ENCODE measurements around the gene ZNF77. TPM values are rescaled to one million over a fixed set of nuclear protein-coding genes. Genes with fewer than 3 reads are reported as not detected.

Gene ZNF77
- total RNA-seq, 4 donors from 2014 or later, result 2.2 to 4.5 (median 3.3) TPM

GRCh38 chr19:2963122-2963521 lies 18.4 kb upstream of the ZNF77 start:
- 93 to 96% methylated on average over 5 of the region's 5 CpGs for WGBS, 2 donors
- Histone ChIP-seq H3K27me3 (no peaks in the 10 kb centered on the region), H3K36me3 (no peaks in the 10 kb centered on the region), H3K4me1 (peaks cover 0 to 11% (median 0%) of the 10 kb centered on the region in 4 donors), H3K27ac (no peak overlapping the region), H3K9me3 (no peaks in the 10 kb centered on the region), H3K4me3 (no peak overlapping the region)
- DNase-seq (ENCODE audit: low spot score in 2 of 2), result no peak
- TF ChIP-seq EP300 (IDR thresholded peaks at IDR 0.05) (no peak), POLR2A (IDR thresholded peaks at IDR 0.05) (no peak), CTCF (IDR thresholded peaks at IDR 0.05) (no peak)

- H3K27ac ChIP-seq, result peak overlapping the region in 1 of 4 donors; percentile 36
- H3K27me3 ChIP-seq, result no peaks in the 10 kb centered on the region
- H3K4me1 ChIP-seq, result peaks cover 0 to 10% (median 0%) of the 10 kb centered on the region in 4 donors
- no peaks in the 10 kb centered on the region for H3K36me3 ChIP-seq
- peak in 1 of 2 donors; percentile 95 for DNase-seq (ENCODE audit: low spot score in 2 of 2)
- H3K4me3 ChIP-seq, result peak overlapping the region in 1 of 4 donors; percentile 22
- TF ChIP-seq CTCF (IDR thresholded peaks at IDR 0.05) (peak; percentile 66 to 94 (median 70)), POLR2A (IDR thresholded peaks at IDR 0.05) (no peak), EP300 (IDR thresholded peaks at IDR 0.05) (peak in 1 of 2 donors; percentile 66)
- H3K9me3 ChIP-seq, result no peaks in the 10 kb centered on the region
- WGBS, 2 donors, result 31 to 36% methylated on average over 17 of the region's 17 CpGs
Measured at GRCh38 chr19:2962018-2962670, 17.4 kb upstream of the ZNF77 start.

GRCh38 chr19:2960120-2960519 lies 15.3 kb upstream of the ZNF77 start:
- Histone ChIP-seq H3K36me3 (no peaks in the 10 kb centered on the region), H3K4me3 (no peak overlapping the region), H3K4me1 (peaks cover 0 to 10% (median 0%) of the 10 kb centered on the region in 4 donors), H3K27me3 (no peaks in the 10 kb centered on the region), H3K27ac (no peak overlapping the region), H3K9me3 (no peaks in the 10 kb centered on the region)
- WGBS, 2 donors, result 77 to 82% methylated on average over 12 of the region's 12 CpGs
- TF ChIP-seq EP300 (IDR thresholded peaks at IDR 0.05), result no peak
- TF ChIP-seq CTCF (IDR thresholded peaks at IDR 0.05), result no peak
- no peak for TF ChIP-seq POLR2A (IDR thresholded peaks at IDR 0.05)
- no peak for DNase-seq (ENCODE audit: low spot score in 2 of 2)

- TF ChIP-seq EP300 (IDR thresholded peaks at IDR 0.05) (no peak), POLR2A (IDR thresholded peaks at IDR 0.05) (no peak), CTCF (IDR thresholded peaks at IDR 0.05) (no peak)
- 90 to 93% methylated on average over 5 of the region's 5 CpGs for WGBS, 2 donors
- Histone ChIP-seq H3K4me3 (no peak overlapping the region), H3K4me1 (peaks cover 0 to 5% (median 0%) of the 10 kb centered on the region in 4 donors), H3K9me3 (no peaks in the 10 kb centered on the region), H3K27ac (no peak overlapping the region), H3K27me3 (no peaks in the 10 kb centered on the region), H3K36me3 (no peaks in the 10 kb centered on the region)
- DNase-seq (ENCODE audit: low spot score in 2 of 2), result no peak
Measured at GRCh38 chr19:2957160-2957559, 12.4 kb upstream of the ZNF77 start.

DNA sequence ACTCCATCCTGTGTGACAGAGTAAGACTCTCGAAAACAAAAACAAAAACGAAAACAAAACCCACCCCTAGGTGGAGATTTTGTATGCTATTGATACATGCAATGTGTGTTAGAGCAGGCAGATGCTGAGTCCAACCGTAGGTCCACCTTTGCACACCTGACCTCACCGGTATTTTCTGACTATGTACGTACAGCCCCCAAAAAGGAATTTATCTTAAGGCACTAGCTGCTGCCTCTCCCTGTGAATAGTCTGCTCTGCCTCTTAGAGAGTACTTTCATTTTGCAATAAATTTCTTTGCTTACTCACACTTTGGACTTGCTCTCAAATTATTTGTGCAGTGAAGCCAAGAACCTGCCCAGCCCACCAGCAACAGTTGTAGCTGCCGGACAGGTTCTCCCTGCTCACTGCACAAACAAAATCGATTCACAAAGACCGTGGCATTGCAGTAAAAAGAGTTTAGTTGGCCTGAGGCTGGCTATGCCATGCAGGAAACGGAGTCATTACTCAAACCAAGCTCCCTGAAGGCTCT lies 8.2 kb upstream of the ZNF77 start:
- H3K27me3 ChIP-seq, result no peaks in the 10 kb centered on the region
- TF ChIP-seq CTCF (IDR thresholded peaks at IDR 0.05) (no peak), EP300 (IDR thresholded peaks at IDR 0.05) (no peak), POLR2A (IDR thresholded peaks at IDR 0.05) (no peak)
- WGBS, 2 donors, result 56 to 63% methylated on average over 9 of the region's 9 CpGs
- no peak for DNase-seq (ENCODE audit: low spot score in 2 of 2)
- peaks cover 3 to 12% (median 11%) of the 10 kb centered on the region in 4 donors for H3K4me1 ChIP-seq
- H3K9me3 ChIP-seq, result no peaks in the 10 kb centered on the region
- H3K27ac ChIP-seq, result no peak overlapping the region
- H3K4me3 ChIP-seq, result no peak overlapping the region
- no peaks in the 10 kb centered on the region for H3K36me3 ChIP-seq

All from tibial nerve (tissue), 4 donors.